ENCODE data around the gene AGFG1. TPM values are rescaled to one million over a fixed set of nuclear protein-coding genes. Genes with fewer than 3 reads are reported as not detected.
A peak's percentile ranks its signal among the peaks of the same experiment; 100 is the strongest.

AGFG1 gene
- total RNA-seq, 1 experiment from 2014 or later, result 119 TPM

DNA sequence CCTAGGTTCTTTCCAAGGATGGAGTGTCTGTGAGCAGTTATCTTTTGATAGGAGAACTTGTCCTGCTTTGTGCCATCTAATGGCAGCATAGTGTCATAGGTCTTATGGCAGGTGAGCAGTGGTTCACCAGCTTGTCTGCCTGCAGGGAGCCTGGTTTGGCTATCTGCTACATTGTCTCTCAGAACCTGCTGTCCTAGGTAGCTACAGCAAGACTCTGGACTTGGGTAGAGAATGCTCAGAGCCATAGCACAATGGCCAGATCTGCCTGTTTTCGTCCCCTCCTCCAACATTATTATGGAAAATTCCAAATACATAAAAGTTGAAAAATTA, 28.3 kb downstream of the AGFG1 start:
- intact Hi-C loops (cut with micrococcal nuclease; ENCODE audit: unreplicated experiment), result no loop called here
- ChIA-PET CTCF (no interaction called here), POLR2A (ENCODE audit: unreplicated experiment) (no interaction called here)
- BruUV-seq (replicated peaks), result no TSS peak
- Histone ChIP-seq H3K36me3 (ENCODE audit: low read depth) (peaks cover 14% of the 10 kb centered on the region), H3K27me3 (ENCODE audit: insufficient read depth, low read depth) (no peaks in the 10 kb centered on the region), H3K79me2 (ENCODE audit: low read depth) (peaks cover 97% of the 10 kb centered on the region), H3K9me2 (ENCODE audit: insufficient read depth) (no peaks in the 10 kb centered on the region), H4K20me1 (ENCODE audit: insufficient read depth) (peaks cover 34% of the 10 kb centered on the region), H3K9me3 (ENCODE audit: insufficient read depth, low read depth) (no peaks in the 10 kb centered on the region), H3F3A (ENCODE audit: insufficient read depth, low read depth) (peaks cover 58% of the 10 kb centered on the region), H3K4me1 (replicated peaks; ENCODE audit: insufficient read depth) (peaks cover 42% of the 10 kb centered on the region), H2AFZ (no peak overlapping the region), H3K27ac (no peak overlapping the region; the same call in 1 of the 2 replicates), H3K4me2 (no peak overlapping the region), H3K4me3 (no peak overlapping the region)
- DNase-seq, result peak in 1 of 2 experiments; percentile 38
- no peak for TF ChIP-seq EZH2 (IDR thresholded peaks at IDR 0.05; ENCODE audit: low read depth)
- TF ChIP-seq, protein P1, sequence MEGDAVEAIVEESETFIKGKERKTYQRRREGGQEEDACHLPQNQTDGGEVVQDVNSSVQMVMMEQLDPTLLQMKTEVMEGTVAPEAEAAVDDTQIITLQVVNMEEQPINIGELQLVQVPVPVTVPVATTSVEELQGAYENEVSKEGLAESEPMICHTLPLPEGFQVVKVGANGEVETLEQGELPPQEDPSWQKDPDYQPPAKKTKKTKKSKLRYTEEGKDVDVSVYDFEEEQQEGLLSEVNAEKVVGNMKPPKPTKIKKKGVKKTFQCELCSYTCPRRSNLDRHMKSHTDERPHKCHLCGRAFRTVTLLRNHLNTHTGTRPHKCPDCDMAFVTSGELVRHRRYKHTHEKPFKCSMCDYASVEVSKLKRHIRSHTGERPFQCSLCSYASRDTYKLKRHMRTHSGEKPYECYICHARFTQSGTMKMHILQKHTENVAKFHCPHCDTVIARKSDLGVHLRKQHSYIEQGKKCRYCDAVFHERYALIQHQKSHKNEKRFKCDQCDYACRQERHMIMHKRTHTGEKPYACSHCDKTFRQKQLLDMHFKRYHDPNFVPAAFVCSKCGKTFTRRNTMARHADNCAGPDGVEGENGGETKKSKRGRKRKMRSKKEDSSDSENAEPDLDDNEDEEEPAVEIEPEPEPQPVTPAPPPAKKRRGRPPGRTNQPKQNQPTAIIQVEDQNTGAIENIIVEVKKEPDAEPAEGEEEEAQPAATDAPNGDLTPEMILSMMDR (conservative IDR thresholded peaks at IDR 0.05), result no peak

DNA sequence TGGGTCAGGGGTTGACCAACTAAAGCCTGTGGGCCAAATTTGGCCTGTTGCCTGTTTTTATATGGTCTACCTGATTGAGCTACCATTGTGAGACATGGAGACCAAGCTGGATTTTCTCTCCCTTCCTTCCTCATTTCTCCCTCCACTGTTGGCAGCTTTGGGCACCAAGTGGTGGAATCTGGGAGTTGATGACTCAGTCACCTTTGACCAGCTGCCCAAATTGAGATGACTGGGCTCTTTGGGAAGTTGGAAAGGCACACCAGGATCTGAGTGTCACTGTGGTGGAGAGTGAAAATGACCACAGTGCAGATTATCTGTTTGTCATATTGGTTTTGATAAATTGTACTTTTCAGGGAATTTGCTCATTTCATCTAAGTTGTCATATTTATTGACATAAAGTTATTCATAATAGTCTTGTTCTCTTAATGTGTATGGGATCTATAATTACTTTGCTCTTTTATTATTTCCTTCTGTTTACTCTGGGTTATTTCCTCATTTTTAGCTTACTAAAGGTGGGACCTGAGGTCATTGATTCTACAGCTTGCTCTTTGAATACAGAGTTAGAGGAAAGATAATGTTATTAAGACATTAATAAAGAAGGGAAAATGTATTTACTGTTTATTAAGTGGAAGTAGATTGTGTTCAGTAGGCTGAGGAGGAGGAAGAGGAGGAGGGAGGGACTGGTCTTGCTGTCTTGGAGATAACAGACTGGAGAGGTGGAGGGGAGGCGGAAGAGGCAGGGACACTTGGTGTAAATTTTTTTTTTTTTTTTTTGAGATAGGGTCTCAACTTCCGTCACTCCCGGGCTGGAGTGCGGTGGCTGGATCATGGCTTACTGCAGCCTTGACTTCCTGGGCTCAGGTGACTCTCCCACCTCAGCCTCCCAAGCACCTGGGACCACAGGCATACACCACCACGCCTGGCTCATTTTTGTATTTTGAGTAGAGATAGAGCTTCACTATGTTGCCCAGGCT, 31.8 kb downstream of the AGFG1 start:
- H3K27ac ChIP-seq, result peak overlapping the region; percentile 90
- ChIA-PET CTCF (interaction anchor here (0.6 to 1.0 kb wide), 2 partner anchors 86 to 97 kb away, joined by 3 to 4 read pairs; no protein-coding TSS in a partner anchor), POLR2A (ENCODE audit: unreplicated experiment) (interaction anchor here (0.7 kb wide), 2 partner anchors 21 to 851 kb away, joined by 3 to 12 read pairs; no protein-coding TSS in a partner anchor)
- TF ChIP-seq, protein P1 (conservative IDR thresholded peaks at IDR 0.05), result no peak
- TF ChIP-seq EZH2 (IDR thresholded peaks at IDR 0.05; ENCODE audit: low read depth), result no peak
- BruUV-seq (replicated peaks), result no TSS peak
- no peak overlapping the region for H2AFZ ChIP-seq
- H3K27me3 ChIP-seq (ENCODE audit: insufficient read depth, low read depth), result no peaks in the 10 kb centered on the region
- H3K4me3 ChIP-seq, result peak overlapping the region; percentile 21; the same call in 1 of the 2 replicates
- H3K36me3 ChIP-seq (ENCODE audit: low read depth), result peaks cover 20% of the 10 kb centered on the region
- peaks cover 20% of the 10 kb centered on the region for H4K20me1 ChIP-seq (ENCODE audit: insufficient read depth)
- peak overlapping the region; percentile 71 for H3K4me2 ChIP-seq
- H3K9me3 ChIP-seq (ENCODE audit: insufficient read depth, low read depth), result no peaks in the 10 kb centered on the region; the same call in 1 of the 2 replicates
- no peaks in the 10 kb centered on the region for H3K9me2 ChIP-seq (ENCODE audit: insufficient read depth)
- DNase-seq, result peak; percentile 77 to 94
- intact Hi-C loops (cut with micrococcal nuclease; ENCODE audit: unreplicated experiment), result loop anchor here (2.0 kb wide), 2 partner anchors 29 to 97 kb away; no protein-coding TSS in a partner anchor
- H3K79me2 ChIP-seq (ENCODE audit: low read depth), result peaks cover 97% of the 10 kb centered on the region
- H3F3A ChIP-seq (ENCODE audit: insufficient read depth, low read depth), result peaks cover 74% of the 10 kb centered on the region
- peaks cover 72% of the 10 kb centered on the region for H3K4me1 ChIP-seq (replicated peaks; ENCODE audit: insufficient read depth)

- H3K9me3 ChIP-seq (ENCODE audit: insufficient read depth, low read depth), result no peaks in the 10 kb centered on the region; the same call in 1 of the 2 replicates
- no peaks in the 10 kb centered on the region for H3K9me2 ChIP-seq (ENCODE audit: insufficient read depth)
- peaks cover 82% of the 10 kb centered on the region for H3K4me1 ChIP-seq (replicated peaks; ENCODE audit: insufficient read depth)
- H3K27ac ChIP-seq, result peak overlapping the region; percentile 90
- no peak overlapping the region for H3K4me3 ChIP-seq
- H3K79me2 ChIP-seq (ENCODE audit: low read depth), result peaks cover 97% of the 10 kb centered on the region
- ChIA-PET POLR2A (ENCODE audit: unreplicated experiment) (no interaction called here), CTCF (interaction anchor here (0.5 kb wide), 1 partner anchor 413 kb away, joined by 3 read pairs; no protein-coding TSS in a partner anchor)
- H3K27me3 ChIP-seq (ENCODE audit: insufficient read depth, low read depth), result no peaks in the 10 kb centered on the region
- H3K4me2 ChIP-seq, result peak overlapping the region; percentile 71; the same call in 1 of the 2 replicates
- H3F3A ChIP-seq (ENCODE audit: insufficient read depth, low read depth), result peaks cover 76% of the 10 kb centered on the region
- no TSS peak for BruUV-seq (replicated peaks)
- intact Hi-C loops (cut with micrococcal nuclease; ENCODE audit: unreplicated experiment), result no loop called here
- peaks cover 13% of the 10 kb centered on the region for H4K20me1 ChIP-seq (ENCODE audit: insufficient read depth)
- no peak for DNase-seq
- 0 out of 2 replicates have a peak, but pooled peaks cover 20% of the 10 kb centered on the region for H3K36me3 ChIP-seq (ENCODE audit: low read depth)
- H2AFZ ChIP-seq, result no peak overlapping the region
- TF ChIP-seq, protein P1 (conservative IDR thresholded peaks at IDR 0.05), result no peak
- TF ChIP-seq EZH2 (IDR thresholded peaks at IDR 0.05; ENCODE audit: low read depth), result no peak
Measured at GRCh38 chr2:227504700-227505099, 32.7 kb downstream of the AGFG1 start.
